GM12873 (cell line): Measurements from ENCODE around the gene MN1.

ENCODE experiments used
- CTCF ChIP-seq: IDR thresholded peaks from 2 replicates; pipeline ENCODE4 v1.5.1; 2012; ENCODE audit warnings: low read depth, mild to moderate bottlenecking, moderate library complexity, low read length, control low read depth; ENCODE audit not compliant: insufficient read depth; ENCODE audit errors: missing control alignments

MN1 gene

GRCh38 chr22:27726686-27727449 is 74.7 kb downstream of the MN1 start:
- TF ChIP-seq CTCF: no peak

GRCh38 chr22:27726331-27726685 is 75.2 kb downstream of the MN1 start:
- TF ChIP-seq CTCF: no peak

GRCh38 chr22:27725661-27726060 is 75.9 kb downstream of the MN1 start:
- TF ChIP-seq CTCF: no peak

GRCh38 chr22:27724709-27725108 is 76.8 kb downstream of the MN1 start:
- TF ChIP-seq CTCF: no peak

- no peak for TF ChIP-seq CTCF
Measured at GRCh38 chr22:27724157-27724556, 77.4 kb downstream of the MN1 start.

GRCh38 chr22:27723708-27724107 is 77.8 kb downstream of the MN1 start:
- no peak for TF ChIP-seq CTCF

- no peak for TF ChIP-seq CTCF
Measured at GRCh38 chr22:27723158-27723557, 78.4 kb downstream of the MN1 start.

- no peak for TF ChIP-seq CTCF
Measured at GRCh38 chr22:27720860-27721259, 80.7 kb downstream of the MN1 start.
